ENCODE data around the gene ZNRF1. TPM values are rescaled to one million over a fixed set of nuclear protein-coding genes. Genes with fewer than 3 reads are reported as not detected.
"Not testable (repeated sequence)": the region's sequence is repeated elsewhere in the genome, so short reads cannot be mapped to it uniquely, and the experiment has no call there.

ZNRF1 gene
- total RNA-seq, 1 experiment from 2014 or later = 10.5 TPM

DNA sequence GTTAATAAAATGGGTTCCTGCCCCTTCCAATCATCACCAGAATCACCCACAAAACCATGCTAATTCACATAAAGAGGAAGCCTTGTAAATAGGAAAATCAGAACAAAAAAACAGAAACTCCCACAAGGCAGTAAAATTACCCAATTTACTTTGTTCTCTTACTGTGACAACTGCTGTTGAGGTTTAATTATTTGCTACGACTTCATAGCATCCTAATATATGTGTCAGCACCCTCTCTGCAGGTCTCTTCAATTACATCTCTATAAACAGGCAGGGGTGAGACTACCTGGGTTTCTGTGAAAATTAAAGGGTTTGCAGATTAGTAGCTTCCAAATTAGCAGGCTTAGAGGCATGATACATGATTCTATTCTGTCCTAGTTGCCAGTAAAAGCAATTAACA is 16.6 kb upstream of the ZNRF1 start:
- Mint-ChIP-seq H3K9me3 (ENCODE audit: unreplicated experiment) (no peaks in the 10 kb centered on the region), H3K27me3 (ENCODE audit: insufficient read depth, unreplicated experiment) (no peaks in the 10 kb centered on the region), H3K4me3 (ENCODE audit: unreplicated experiment) (no peak overlapping the region), H3K4me1 (ENCODE audit: insufficient read depth, unreplicated experiment) (no peaks in the 10 kb centered on the region), H3K27ac (ENCODE audit: low read depth, unreplicated experiment) (no peak overlapping the region), H3K36me3 (ENCODE audit: insufficient read depth, unreplicated experiment) (peaks cover 25% of the 10 kb centered on the region)
- TF ChIP-seq, protein P1, sequence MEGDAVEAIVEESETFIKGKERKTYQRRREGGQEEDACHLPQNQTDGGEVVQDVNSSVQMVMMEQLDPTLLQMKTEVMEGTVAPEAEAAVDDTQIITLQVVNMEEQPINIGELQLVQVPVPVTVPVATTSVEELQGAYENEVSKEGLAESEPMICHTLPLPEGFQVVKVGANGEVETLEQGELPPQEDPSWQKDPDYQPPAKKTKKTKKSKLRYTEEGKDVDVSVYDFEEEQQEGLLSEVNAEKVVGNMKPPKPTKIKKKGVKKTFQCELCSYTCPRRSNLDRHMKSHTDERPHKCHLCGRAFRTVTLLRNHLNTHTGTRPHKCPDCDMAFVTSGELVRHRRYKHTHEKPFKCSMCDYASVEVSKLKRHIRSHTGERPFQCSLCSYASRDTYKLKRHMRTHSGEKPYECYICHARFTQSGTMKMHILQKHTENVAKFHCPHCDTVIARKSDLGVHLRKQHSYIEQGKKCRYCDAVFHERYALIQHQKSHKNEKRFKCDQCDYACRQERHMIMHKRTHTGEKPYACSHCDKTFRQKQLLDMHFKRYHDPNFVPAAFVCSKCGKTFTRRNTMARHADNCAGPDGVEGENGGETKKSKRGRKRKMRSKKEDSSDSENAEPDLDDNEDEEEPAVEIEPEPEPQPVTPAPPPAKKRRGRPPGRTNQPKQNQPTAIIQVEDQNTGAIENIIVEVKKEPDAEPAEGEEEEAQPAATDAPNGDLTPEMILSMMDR (IDR thresholded peaks at IDR 0.05; ENCODE audit: unreplicated experiment) = no peak
- ChIA-PET POLR2A (no interaction called here), CTCF (interaction anchor here (0.6 to 2.4 kb wide), 3 partner anchors 14 to 104 kb away, joined by 3 to 11 read pairs (median 3); partner anchors contain the start of gene ZNRF1)
- BruUV-seq (replicated peaks) = no TSS peak
- DNase-seq (ENCODE audit: unreplicated experiment) = no peak
- intact Hi-C loops (cut with micrococcal nuclease) = no loop called here

DNA sequence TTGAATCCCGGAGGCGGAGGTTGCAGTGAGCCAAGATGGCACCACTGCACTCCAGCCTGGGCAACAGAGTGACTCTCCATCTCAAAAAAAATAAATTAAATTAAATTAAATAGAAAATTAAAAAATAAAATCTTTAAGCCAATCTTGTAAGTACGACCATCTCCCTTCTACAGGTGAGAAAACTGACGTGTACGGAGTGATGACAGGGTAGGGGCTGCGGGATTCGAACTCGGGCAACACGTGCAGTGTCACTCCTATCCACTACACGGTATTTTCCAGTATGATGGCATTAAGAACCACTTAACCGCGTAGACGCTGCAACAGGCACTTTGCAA is 14.7 kb upstream of the ZNRF1 start:
- CTCF ChIA-PET = interaction anchor here (0.6 to 2.4 kb wide), 4 partner anchors 10 to 127 kb away, joined by 5 to 11 read pairs (median 8); partner anchors contain the start of gene ZNRF1
- TF ChIP-seq, protein P1 (IDR thresholded peaks at IDR 0.05; ENCODE audit: unreplicated experiment) = no peak
- no peak for DNase-seq (ENCODE audit: unreplicated experiment)
- peak overlapping the region; percentile 89 for H3K27ac Mint-ChIP-seq (ENCODE audit: low read depth, unreplicated experiment)
- no TSS peak for BruUV-seq (replicated peaks)
- no peaks in the 10 kb centered on the region for H3K27me3 Mint-ChIP-seq (ENCODE audit: insufficient read depth, unreplicated experiment)
- POLR2A ChIA-PET = interaction anchor here (1.2 to 2.2 kb wide), 5 partner anchors 14 to 132 kb away, joined by 3 to 27 read pairs (median 4); partner anchors contain the start of gene LDHD
- no peaks in the 10 kb centered on the region for H3K9me3 Mint-ChIP-seq (ENCODE audit: unreplicated experiment)
- H3K4me1 Mint-ChIP-seq (ENCODE audit: insufficient read depth, unreplicated experiment) = no peaks in the 10 kb centered on the region
- H3K4me3 Mint-ChIP-seq (ENCODE audit: unreplicated experiment) = peak overlapping the region; percentile 82
- peaks cover 14% of the 10 kb centered on the region for H3K36me3 Mint-ChIP-seq (ENCODE audit: insufficient read depth, unreplicated experiment)
- intact Hi-C loops (cut with micrococcal nuclease) = no loop called here

DNA sequence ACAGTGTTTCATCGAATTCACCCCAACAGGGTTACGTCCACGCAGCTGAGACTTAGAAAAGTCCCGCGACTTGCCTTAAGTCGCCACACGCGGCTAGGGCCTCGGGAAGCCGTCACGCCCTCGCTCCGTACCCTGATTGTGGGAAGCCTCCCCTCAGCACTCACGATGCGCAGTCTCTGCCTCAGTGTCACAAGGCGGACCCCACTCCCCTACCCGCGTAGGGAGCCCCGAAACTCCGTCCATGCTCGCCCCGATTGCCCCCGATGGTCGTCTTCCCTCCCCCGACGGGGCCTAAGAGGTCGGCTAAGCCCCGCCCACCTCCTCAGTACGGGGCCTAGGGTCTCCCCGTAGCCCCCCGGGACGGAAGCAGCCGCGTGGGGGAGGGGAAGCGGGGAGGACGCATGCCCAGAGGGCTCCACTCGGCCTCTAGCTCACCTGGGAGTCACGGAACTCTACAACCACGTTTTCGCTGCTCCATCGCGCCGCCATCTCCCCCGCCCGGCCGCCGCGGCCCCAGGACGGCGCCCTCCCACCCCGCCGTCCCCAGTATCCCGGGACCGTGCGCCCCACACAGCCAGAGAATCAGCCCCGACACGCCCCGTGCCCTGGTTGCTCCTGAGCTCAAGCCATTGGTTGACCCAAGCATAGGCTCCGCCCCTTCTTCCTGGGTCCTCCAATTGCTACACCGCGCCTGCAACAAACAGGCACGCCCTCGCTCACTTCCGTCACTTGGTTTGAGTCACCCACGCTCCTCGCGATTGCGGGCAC is 14.1 kb upstream of the ZNRF1 start, which contains the start of gene WDR59:
WDR59 (minus strand) TSS at position 595 of the 768 bp plus-strand sequence; CDS start at position 489, 106 bp downstream.
- H3K4me3 Mint-ChIP-seq (ENCODE audit: unreplicated experiment) = peak within 1 kb of the TSS; percentile 82
- POLR2A ChIA-PET = interaction anchor here (0.7 to 2.2 kb wide), 12 partner anchors 13 to 663 kb away, joined by 3 to 27 read pairs (median 4); partner anchors contain the start of gene LDHD
- TF ChIP-seq, protein P1 (IDR thresholded peaks at IDR 0.05; ENCODE audit: unreplicated experiment) = no peak
- BruUV-seq (replicated peaks) = TSS peak; percentile 63
- H3K36me3 Mint-ChIP-seq (ENCODE audit: insufficient read depth, unreplicated experiment) = peaks cover 14% of the 10 kb centered on the region
- CTCF ChIA-PET = interaction anchor here (0.6 to 1.7 kb wide), 7 partner anchors 9 to 127 kb away, joined by 3 to 8 read pairs (median 4); partner anchors contain the start of gene ZNRF1
- intact Hi-C loops (cut with micrococcal nuclease) = no loop called here
- H3K4me1 Mint-ChIP-seq (ENCODE audit: insufficient read depth, unreplicated experiment) = no peaks in the 10 kb centered on the region
- peak within 1 kb of the TSS; percentile 89 for H3K27ac Mint-ChIP-seq (ENCODE audit: low read depth, unreplicated experiment)
- no peaks in the 10 kb centered on the region for H3K27me3 Mint-ChIP-seq (ENCODE audit: insufficient read depth, unreplicated experiment)
- no peaks in the 10 kb centered on the region for H3K9me3 Mint-ChIP-seq (ENCODE audit: unreplicated experiment)
- peak; percentile 100 for DNase-seq (ENCODE audit: unreplicated experiment)

DNA sequence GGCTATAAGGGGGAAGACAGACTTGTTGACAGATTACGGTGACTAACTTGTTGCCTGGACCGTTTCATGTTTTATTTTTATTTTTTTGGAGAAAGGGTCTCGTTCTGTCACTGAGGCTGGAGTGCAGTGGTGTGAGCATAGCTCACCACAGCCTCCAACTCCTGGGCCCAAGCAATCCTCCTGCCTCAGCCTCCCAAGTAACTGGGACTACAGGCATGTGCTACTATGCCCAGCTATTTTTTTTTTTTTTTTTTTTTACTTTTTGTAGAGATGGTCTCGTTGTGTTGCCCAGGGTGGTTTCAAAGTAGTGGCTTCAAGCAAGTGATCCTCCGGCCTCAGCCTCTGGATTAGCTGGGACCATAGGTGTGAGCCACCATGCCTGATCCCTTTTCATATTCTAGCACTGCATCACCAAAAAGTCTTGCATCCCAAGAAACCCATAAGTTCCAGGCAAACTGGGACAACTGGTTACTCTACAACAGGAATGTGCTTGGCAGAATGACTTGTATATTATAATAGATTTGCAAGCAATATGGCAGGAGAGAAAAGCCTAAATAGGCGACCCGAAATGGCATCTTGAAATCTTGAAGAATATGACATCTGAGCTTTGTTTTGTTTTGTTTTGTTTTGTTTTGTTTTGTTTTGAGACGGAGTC is 11.7 kb upstream of the ZNRF1 start:
- TF ChIP-seq, protein P1 (IDR thresholded peaks at IDR 0.05; ENCODE audit: unreplicated experiment) = no peak
- no peaks in the 10 kb centered on the region for H3K9me3 Mint-ChIP-seq (ENCODE audit: unreplicated experiment)
- ChIA-PET POLR2A (interaction anchor here (1.9 kb wide), 1 partner anchor 11 kb away, joined by 7 read pairs; the partner anchor contains the start of gene ZNRF1), CTCF (interaction anchor here (0.6 to 2.0 kb wide), 5 partner anchors 9 to 155 kb away, joined by 3 to 13 read pairs (median 6); no protein-coding TSS in a partner anchor)
- no peaks in the 10 kb centered on the region for H3K4me1 Mint-ChIP-seq (ENCODE audit: insufficient read depth, unreplicated experiment)
- peaks cover 6% of the 10 kb centered on the region for H3K36me3 Mint-ChIP-seq (ENCODE audit: insufficient read depth, unreplicated experiment)
- H3K27ac Mint-ChIP-seq (ENCODE audit: low read depth, unreplicated experiment) = no peak overlapping the region
- BruUV-seq (replicated peaks) = no TSS peak
- H3K4me3 Mint-ChIP-seq (ENCODE audit: unreplicated experiment) = no peak overlapping the region
- no peak for DNase-seq (ENCODE audit: unreplicated experiment)
- intact Hi-C loops (cut with micrococcal nuclease) = no loop called here
- H3K27me3 Mint-ChIP-seq (ENCODE audit: insufficient read depth, unreplicated experiment) = no peaks in the 10 kb centered on the region

DNA sequence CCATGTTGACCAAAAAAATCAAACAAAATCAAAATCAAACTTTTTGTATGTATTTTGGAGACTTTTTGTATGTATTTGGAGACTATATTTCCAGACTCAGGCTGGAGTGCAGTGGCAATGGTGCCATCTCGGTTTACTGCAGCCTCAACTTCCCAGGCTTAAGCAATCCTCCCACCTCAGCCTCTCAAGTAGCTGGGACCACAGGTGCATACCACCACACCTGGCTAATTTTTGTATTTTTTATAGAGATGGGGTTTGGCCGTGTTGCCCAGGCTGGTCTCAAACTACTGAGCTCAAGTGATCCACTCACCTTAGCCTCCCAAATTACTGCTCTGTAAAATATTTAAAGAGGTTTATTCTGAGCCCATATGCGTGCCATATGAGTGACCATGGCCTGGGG is 9.0 kb upstream of the ZNRF1 start:
- H3K36me3 Mint-ChIP-seq (ENCODE audit: insufficient read depth, unreplicated experiment); H3K9me3 Mint-ChIP-seq (ENCODE audit: unreplicated experiment); POLR2A ChIA-PET; H3K27me3 Mint-ChIP-seq (ENCODE audit: insufficient read depth, unreplicated experiment); BruUV-seq (replicated peaks); intact Hi-C loops (cut with micrococcal nuclease); H3K4me3 Mint-ChIP-seq (ENCODE audit: unreplicated experiment); H3K4me1 Mint-ChIP-seq (ENCODE audit: insufficient read depth, unreplicated experiment); H3K27ac Mint-ChIP-seq (ENCODE audit: low read depth, unreplicated experiment); DNase-seq (ENCODE audit: unreplicated experiment): not testable (repeated sequence)
- CTCF ChIA-PET = interaction anchor here (0.7 to 0.8 kb wide), 2 partner anchors 27 to 120 kb away, joined by 3 read pairs; no protein-coding TSS in a partner anchor

Measured in MCF 10A (cell line).